ENCODE measurements around the gene CACNA1S. TPM values are rescaled to one million over a fixed set of nuclear protein-coding genes. Genes with fewer than 3 reads are reported as not detected.

Gene CACNA1S
- total and polyA plus RNA-seq, 10 donors, result 0.04 to 0.17 (median 0.09) TPM; not detected in 7

DNA sequence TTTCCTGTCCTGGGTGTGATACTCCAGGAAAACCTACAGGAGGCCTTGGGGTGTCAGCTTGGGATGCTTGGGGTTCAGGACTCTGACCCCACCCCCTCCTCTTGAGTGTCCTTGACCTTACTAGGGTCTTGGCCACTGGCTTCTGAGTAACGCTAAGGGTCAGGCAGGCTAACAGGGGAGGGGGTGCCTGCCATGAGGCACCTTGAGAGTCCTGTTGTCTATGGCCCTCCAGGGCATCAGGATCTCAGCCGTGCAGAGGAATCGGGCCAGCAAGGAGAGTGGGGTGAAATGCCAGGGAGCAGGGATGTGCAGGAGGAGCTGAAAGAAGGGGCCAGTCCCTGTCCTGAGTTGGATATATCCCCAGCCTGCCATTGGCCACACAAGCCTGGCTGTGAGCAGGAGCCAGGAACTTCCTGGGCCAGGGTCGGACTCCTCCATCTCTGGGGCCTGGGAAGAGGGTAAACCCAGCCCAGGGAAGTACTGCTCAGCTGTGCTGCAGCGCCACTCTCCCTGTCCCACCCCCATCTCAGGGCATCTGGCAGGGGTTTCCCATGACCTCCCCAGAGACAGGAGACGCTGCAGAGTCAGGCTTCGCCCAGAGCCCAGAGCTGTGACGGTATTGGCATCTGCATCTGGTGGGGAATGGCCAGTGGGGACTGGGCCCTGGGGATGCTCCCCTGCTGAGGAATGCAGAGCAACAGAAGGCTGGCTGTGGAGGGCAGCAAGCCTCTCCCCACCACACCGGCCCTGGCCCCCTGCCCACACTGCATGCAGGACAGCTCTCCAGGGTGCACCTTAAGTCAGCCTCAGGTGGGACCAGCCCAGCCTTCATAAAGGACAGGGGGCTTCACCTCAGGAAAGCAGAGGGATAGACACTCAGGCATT lies 95.0 kb downstream of the CACNA1S start:
- H3K4me1 ChIP-seq, result peaks cover 74 to 100% (median 97%) of the 10 kb centered on the region in 6 donors
- peak overlapping the region in 4 of 8 donors; percentile 65 to 96 (median 95) for H3K27ac ChIP-seq
- intact Hi-C loops (cut with DNase I; ENCODE audit: low total_unique reads), result no loop called here
- H3K27me3 ChIP-seq (replicated peaks in 1 of 7), result no peaks in the 10 kb centered on the region
- no peak overlapping the region for H3K4me3 ChIP-seq
- no peaks in the 10 kb centered on the region for H3K9me3 ChIP-seq
- DNase-seq, result peak; percentile 80
- 62 to 75% (median 68%) methylated on average over 6 to 9 of the region's 9 CpGs for WGBS, 5 donors
- no peak for TF ChIP-seq POLR2AphosphoS5 (IDR thresholded peaks at IDR 0.05)
- no peak for TF ChIP-seq POLR2A (IDR thresholded peaks at IDR 0.05)
- TF ChIP-seq, protein P1, sequence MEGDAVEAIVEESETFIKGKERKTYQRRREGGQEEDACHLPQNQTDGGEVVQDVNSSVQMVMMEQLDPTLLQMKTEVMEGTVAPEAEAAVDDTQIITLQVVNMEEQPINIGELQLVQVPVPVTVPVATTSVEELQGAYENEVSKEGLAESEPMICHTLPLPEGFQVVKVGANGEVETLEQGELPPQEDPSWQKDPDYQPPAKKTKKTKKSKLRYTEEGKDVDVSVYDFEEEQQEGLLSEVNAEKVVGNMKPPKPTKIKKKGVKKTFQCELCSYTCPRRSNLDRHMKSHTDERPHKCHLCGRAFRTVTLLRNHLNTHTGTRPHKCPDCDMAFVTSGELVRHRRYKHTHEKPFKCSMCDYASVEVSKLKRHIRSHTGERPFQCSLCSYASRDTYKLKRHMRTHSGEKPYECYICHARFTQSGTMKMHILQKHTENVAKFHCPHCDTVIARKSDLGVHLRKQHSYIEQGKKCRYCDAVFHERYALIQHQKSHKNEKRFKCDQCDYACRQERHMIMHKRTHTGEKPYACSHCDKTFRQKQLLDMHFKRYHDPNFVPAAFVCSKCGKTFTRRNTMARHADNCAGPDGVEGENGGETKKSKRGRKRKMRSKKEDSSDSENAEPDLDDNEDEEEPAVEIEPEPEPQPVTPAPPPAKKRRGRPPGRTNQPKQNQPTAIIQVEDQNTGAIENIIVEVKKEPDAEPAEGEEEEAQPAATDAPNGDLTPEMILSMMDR (IDR thresholded peaks at IDR 0.05 in 8 of 11, conservative IDR thresholded peaks at IDR 0.05 in 3 of 11), result no peak
- peaks cover 0 to 2% (median 0%) of the 10 kb centered on the region in 6 donors for H3K36me3 ChIP-seq

DNA sequence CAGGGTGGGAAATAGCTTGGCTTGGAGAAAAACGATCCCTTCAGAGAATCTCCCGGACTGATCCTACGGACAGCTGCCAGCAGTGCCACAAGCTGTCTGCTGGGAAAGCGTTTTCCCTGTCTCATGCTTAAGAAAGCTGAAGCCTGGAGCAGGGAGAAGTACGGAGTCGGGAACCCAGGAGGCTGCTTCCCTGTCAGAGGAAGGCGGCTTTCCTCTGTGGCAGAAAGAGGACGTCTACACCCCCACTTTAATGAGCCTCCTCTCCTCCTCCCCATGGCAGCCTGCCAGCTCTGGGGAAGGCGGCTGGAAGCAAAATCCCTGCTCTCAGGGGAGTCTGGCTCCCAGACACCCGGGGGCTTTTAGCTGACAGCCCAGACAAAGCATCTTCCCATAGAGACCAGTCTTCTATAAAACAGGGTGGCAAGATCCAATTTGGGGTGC lies 96.0 kb downstream of the CACNA1S start:
- H3K36me3 ChIP-seq, result peaks cover 0 to 12% (median 0%) of the 10 kb centered on the region in 6 donors
- H3K27me3 ChIP-seq (replicated peaks in 1 of 7), result no peaks in the 10 kb centered on the region
- WGBS, 5 donors, result 27 to 57% (median 40%) methylated on average over 5 to 10 of the region's 10 CpGs
- peak; percentile 74 for DNase-seq
- TF ChIP-seq, protein P1 (IDR thresholded peaks at IDR 0.05 in 8 of 11, conservative IDR thresholded peaks at IDR 0.05 in 3 of 11), result no peak
- no peak for TF ChIP-seq POLR2AphosphoS5 (IDR thresholded peaks at IDR 0.05)
- no peak for TF ChIP-seq POLR2A (IDR thresholded peaks at IDR 0.05)
- H3K4me1 ChIP-seq, result peaks cover 64 to 100% (median 95%) of the 10 kb centered on the region in 6 donors
- no peaks in the 10 kb centered on the region for H3K9me3 ChIP-seq
- H3K27ac ChIP-seq, result peak overlapping the region in 6 of 8 donors; percentile 9 to 96 (median 80)
- intact Hi-C loops (cut with DNase I; ENCODE audit: low total_unique reads), result no loop called here
- H3K4me3 ChIP-seq, result peak overlapping the region in 1 of 8 donors; percentile 6

DNA sequence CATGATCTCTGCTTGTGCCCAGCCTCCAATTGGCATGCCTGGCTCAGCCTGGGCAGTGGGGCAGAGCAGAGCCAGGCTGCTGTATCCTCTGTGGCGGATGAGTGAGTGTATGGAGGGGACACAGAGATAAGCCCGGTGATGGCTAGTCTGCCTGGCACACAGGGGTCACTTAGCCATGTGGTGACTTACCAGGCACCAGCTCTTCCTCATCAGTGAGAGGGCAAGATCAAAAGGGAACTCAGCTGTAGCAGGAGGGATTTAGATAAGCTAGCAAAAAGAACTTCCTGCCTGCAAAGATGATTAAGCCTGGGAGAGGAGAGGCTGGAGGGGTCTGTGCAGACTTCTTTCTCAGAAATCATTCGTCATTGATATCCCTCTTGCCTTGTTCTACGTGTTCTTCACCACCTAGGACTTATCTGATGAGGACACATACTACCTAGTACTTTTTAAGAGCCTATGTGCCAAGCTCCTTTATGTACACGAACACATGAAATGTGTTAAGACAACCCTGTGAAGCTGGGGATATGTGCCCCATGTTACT lies 96.6 kb downstream of the CACNA1S start:
- no peaks in the 10 kb centered on the region for H3K27me3 ChIP-seq (replicated peaks in 1 of 7)
- peak overlapping the region in 6 of 8 donors; percentile 9 to 96 (median 80) for H3K27ac ChIP-seq
- H3K4me1 ChIP-seq, result peaks cover 59 to 100% (median 91%) of the 10 kb centered on the region in 6 donors
- intact Hi-C loops (cut with DNase I; ENCODE audit: low total_unique reads), result no loop called here
- H3K4me3 ChIP-seq, result peak overlapping the region in 1 of 8 donors; percentile 16
- peak; percentile 61 for DNase-seq
- peaks cover 0 to 15% (median 0%) of the 10 kb centered on the region in 6 donors for H3K36me3 ChIP-seq
- H3K9me3 ChIP-seq, result no peaks in the 10 kb centered on the region
- TF ChIP-seq, protein P1 (IDR thresholded peaks at IDR 0.05 in 8 of 11, conservative IDR thresholded peaks at IDR 0.05 in 3 of 11), result no peak
- TF ChIP-seq POLR2A (IDR thresholded peaks at IDR 0.05) (no peak), POLR2AphosphoS5 (IDR thresholded peaks at IDR 0.05) (no peak)
- WGBS, 5 donors, result 36 to 58% (median 39%) methylated on average over 5 of the region's 5 CpGs

DNA sequence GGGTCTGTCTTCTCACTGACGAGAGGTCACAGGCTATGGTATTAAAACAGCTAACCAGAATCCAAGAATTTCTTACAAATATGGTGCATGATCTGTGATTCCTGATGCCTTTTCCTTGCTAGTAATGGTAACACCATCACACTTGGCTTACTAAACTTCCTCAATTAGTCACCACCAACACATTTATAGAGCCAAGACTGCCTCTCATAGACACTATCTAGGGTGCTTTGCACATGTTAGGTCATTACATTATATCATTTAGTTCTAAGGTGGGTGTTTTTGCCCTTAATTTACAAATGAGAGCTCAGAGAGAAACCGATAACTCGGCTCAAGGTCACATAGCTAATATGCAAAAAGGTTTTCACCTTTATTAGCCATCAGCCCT lies 97.4 kb downstream of the CACNA1S start:
- Histone ChIP-seq H3K27me3 (replicated peaks in 1 of 7) (no peaks in the 10 kb centered on the region), H3K36me3 (peaks cover 0 to 18% (median 0%) of the 10 kb centered on the region in 6 donors), H3K4me3 (no peak overlapping the region), H3K4me1 (peaks cover 51 to 100% (median 89%) of the 10 kb centered on the region in 6 donors), H3K27ac (peak overlapping the region in 4 of 8 donors; percentile 1 to 96 (median 95)), H3K9me3 (no peaks in the 10 kb centered on the region)
- 77 to 88% (median 80%) methylated on average over 3 of the region's 3 CpGs for WGBS, 5 donors
- DNase-seq, result no peak
- intact Hi-C loops (cut with DNase I; ENCODE audit: low total_unique reads), result no loop called here
- TF ChIP-seq, protein P1 (IDR thresholded peaks at IDR 0.05 in 8 of 11, conservative IDR thresholded peaks at IDR 0.05 in 3 of 11), result no peak
- TF ChIP-seq POLR2AphosphoS5 (IDR thresholded peaks at IDR 0.05), result no peak
- TF ChIP-seq POLR2A (IDR thresholded peaks at IDR 0.05), result no peak
